C4-2B (cell line): ENCODE results near the gene PTPRN2.

Experiments
- CTCF ChIP-seq: fragments of 450-650 bp; conservative IDR thresholded peaks from 2 replicates; pipeline ENCODE4 v1.5.1; 2017; ENCODE audit warnings: mild to moderate bottlenecking
- ZFX ChIP-seq: fragments of 450-650 bp; IDR thresholded peaks from 2 replicates; pipeline ENCODE4 v1.6.1; 2017

GRCh38 chr7:157993406-157994105 lies 594.1 kb downstream of the PTPRN2 start:
- TF ChIP-seq CTCF (no peak), ZFX (no peak)
